Vagina (tissue), 2 donors: ENCODE data around the gene ABCC6.
"Not testable (repeated sequence)": the region's sequence is repeated elsewhere in the genome, so short reads cannot be mapped to it uniquely, and the experiment has no call there.

Experiments used
- POLR2AphosphoS5 ChIP-seq, 2 donors: sonication (generic); formaldehyde crosslinking; IDR thresholded peaks; one replicate each; pipeline ENCODE4 v1.9.0; 2017; ENCODE audit warnings: antibody characterized with exemption in 2 of 2, mild to moderate bottlenecking in 2 of 2, low read depth in 1 of 2; ENCODE audit not compliant: insufficient read depth in 1 of 2
- TF ChIP-seq, protein P1 (sequence below), 3 experiments: fragments of 450-650 bp in 2 of 3; fragments of 200-600 bp in 1 of 3; sonication (generic) in 1 of 3; IDR thresholded peaks; one replicate each; pipeline ENCODE4 v1.5.1; 2017 to 2019; ENCODE audit warnings: antibody characterized with exemption in 3 of 3, mild to moderate bottlenecking in 2 of 3, moderate library complexity in 2 of 3

DNA sequence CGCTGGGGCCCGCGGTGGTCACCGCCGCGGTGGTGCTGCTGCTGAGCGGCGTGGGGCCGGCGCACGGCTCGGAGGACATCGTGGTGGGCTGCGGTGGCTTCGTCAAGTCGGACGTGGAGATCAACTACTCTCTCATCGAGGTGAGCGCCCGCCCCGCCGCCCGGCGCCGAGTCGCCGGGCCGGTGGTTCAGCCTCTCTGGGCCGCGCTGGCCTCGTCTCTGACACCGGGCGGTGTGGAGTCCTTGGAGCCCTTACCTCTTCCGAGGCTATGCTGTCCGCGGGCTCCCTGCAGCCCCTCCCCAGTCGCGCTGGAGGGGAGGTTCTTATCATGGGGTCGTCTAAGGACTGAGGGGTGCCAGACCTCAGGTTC, 9.4 kb upstream of the ABCC6 start:
- TF ChIP-seq, protein P1, sequence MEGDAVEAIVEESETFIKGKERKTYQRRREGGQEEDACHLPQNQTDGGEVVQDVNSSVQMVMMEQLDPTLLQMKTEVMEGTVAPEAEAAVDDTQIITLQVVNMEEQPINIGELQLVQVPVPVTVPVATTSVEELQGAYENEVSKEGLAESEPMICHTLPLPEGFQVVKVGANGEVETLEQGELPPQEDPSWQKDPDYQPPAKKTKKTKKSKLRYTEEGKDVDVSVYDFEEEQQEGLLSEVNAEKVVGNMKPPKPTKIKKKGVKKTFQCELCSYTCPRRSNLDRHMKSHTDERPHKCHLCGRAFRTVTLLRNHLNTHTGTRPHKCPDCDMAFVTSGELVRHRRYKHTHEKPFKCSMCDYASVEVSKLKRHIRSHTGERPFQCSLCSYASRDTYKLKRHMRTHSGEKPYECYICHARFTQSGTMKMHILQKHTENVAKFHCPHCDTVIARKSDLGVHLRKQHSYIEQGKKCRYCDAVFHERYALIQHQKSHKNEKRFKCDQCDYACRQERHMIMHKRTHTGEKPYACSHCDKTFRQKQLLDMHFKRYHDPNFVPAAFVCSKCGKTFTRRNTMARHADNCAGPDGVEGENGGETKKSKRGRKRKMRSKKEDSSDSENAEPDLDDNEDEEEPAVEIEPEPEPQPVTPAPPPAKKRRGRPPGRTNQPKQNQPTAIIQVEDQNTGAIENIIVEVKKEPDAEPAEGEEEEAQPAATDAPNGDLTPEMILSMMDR (IDR thresholded peaks at IDR 0.05): not testable (repeated sequence)
- TF ChIP-seq POLR2AphosphoS5 (IDR thresholded peaks at IDR 0.05; ENCODE audit: insufficient read depth in 1 of 2, low read depth in 1 of 2): not testable (repeated sequence)
